ENCODE measurements around the gene ST3GAL6. TPM values are rescaled to one million over a fixed set of nuclear protein-coding genes. Genes with fewer than 3 reads are reported as not detected.

Gene ST3GAL6
- total and polyA plus RNA-seq, 10 of the 15 experiments (the other 5 are each of a cell fraction or from before 2014, with no cell fraction given): 19.5 to 41.2 (median 37.4) TPM

GRCh38 chr3:98824256-98824655, 61.1 kb downstream of the ST3GAL6 start:
- H3K79me2 ChIP-seq (ENCODE audit: control insufficient read depth, insufficient read depth, low read length): no peaks in the 10 kb centered on the region
- ATAC-seq (peak; percentile 55; the same call in 2 of the 3 replicates), DNase-seq (ENCODE audit: low read depth, low spot score) (no peak), FAIRE-seq (no peak)
- TF ChIP-seq RAD21 (IDR thresholded peaks at IDR 0.05; ENCODE audit: insufficient read depth, low read depth, low read length): peak; percentile 60
- TF ChIP-seq CTCF (IDR thresholded peaks at IDR 0.05 in 2 of 3, conservative IDR thresholded peaks at IDR 0.05 in 1 of 3; ENCODE audit: control insufficient read depth in 2 of 3, extremely low read depth in 1 of 3, insufficient read depth in 1 of 3, low read depth in 3 of 3, low read length in 3 of 3): peak; percentile 6 to 35 (median 30); a peak in 4 of 6 replicates
- TF ChIP-seq ZBED1 (IDR thresholded peaks at IDR 0.05; ENCODE audit: borderline replicate concordance): no peak
- TF ChIP-seq SMC3 (IDR thresholded peaks at IDR 0.05; ENCODE audit: borderline replicate concordance, low read length): peak; percentile 29; the same call in 1 of the 2 replicates
- no peak overlapping the region for H2AFZ ChIP-seq (ENCODE audit: control insufficient read depth, low read depth, low read length)
- H3K9me3 ChIP-seq (replicated peaks; ENCODE audit: control insufficient read depth, insufficient read depth, low read length): no peaks in the 10 kb centered on the region
- 84% methylated on average over 6 of the region's 6 CpGs for WGBS (ENCODE audit: insufficient coverage, insufficient replicate concordance, low lambda C conversion rate, missing lambda C conversion rate)
- CTCF ChIA-PET: interaction anchor here (0.9 to 5.6 kb wide), 5 partner anchors 8 to 862 kb away, joined by 3 to 29 read pairs (median 19); no protein-coding TSS in a partner anchor
- H3K9ac ChIP-seq (ENCODE audit: control insufficient read depth, insufficient read depth, low read length): no peak overlapping the region
- SMC1A ChIA-PET (ENCODE audit: uncharacterized antibody, unreplicated experiment): interaction anchor here (0.9 to 1.8 kb wide), 4 partner anchors 170 to 349 kb away, joined by 3 to 8 read pairs (median 4); no protein-coding TSS in a partner anchor
- no peaks in the 10 kb centered on the region for H4K20me1 ChIP-seq (ENCODE audit: control insufficient read depth, insufficient read depth)
- no peak overlapping the region for H3K4me2 ChIP-seq (ENCODE audit: control insufficient read depth, insufficient read depth)
- no peaks in the 10 kb centered on the region for H3K36me3 ChIP-seq (ENCODE audit: control insufficient read depth in 2 of 2, insufficient read depth in 2 of 2, low read length in 1 of 2)
- H3K4me1 ChIP-seq (ENCODE audit: control insufficient read depth, insufficient read depth, low read length): no peaks in the 10 kb centered on the region
- no peaks in the 10 kb centered on the region for H3K27me3 ChIP-seq (replicated peaks in 1 of 2; ENCODE audit: control insufficient read depth in 2 of 2, insufficient read depth in 2 of 2, low read length in 1 of 2)
- BruUV-seq (replicated peaks): no TSS peak
- H3K4me3 ChIP-seq: no peak overlapping the region
- intact Hi-C loops (cut with micrococcal nuclease; ENCODE audit: unreplicated experiment) (loop anchor here (5.0 to 10.0 kb wide), 3 partner anchors 273 to 928 kb away; no protein-coding TSS in a partner anchor), in situ Hi-C loops (cut with MboI) (loop anchor here (25.0 kb wide), 1 partner anchor 487 kb away; no protein-coding TSS in a partner anchor)
- H3K27ac ChIP-seq (ENCODE audit: control insufficient read depth, insufficient read depth): no peak overlapping the region
- POLR2A ChIA-PET: no interaction called here
- RAD21 ChIA-PET (ENCODE audit: unreplicated experiment): interaction anchor here (0.9 kb wide), 2 partner anchors 170 to 984 kb away, joined by 3 to 7 read pairs; no protein-coding TSS in a partner anchor
